GM23338 (cell line): ENCODE measurements around the gene ANGPTL7. TPM values are rescaled to one million over a fixed set of nuclear protein-coding genes. Genes with fewer than 3 reads are reported as not detected.

Experiments
- ATAC-seq: fragments of 200-7000 bp; cut with Tn5 transposase; 3 replicates; pipeline ENCODE4 v1.9.1; 2020
- DNase-seq: peaks from one replicate; pipeline ENCODE4 v3.0.0-alpha.2; 2015; ENCODE audit warnings: low spot score
- H2AFZ ChIP-seq: fragments of 200-600 bp; sonication (generic); 2 replicates; pipeline ENCODE4 v1.8.0; 2016; ENCODE audit warnings: antibody characterized with exemption, mild to moderate bottlenecking, moderate library complexity
- H3F3A ChIP-seq: fragments of 200-600 bp; sonication (generic); replicated peaks from 2 replicates; pipeline ENCODE4 v1.8.0; 2017; ENCODE audit warnings: antibody characterized with exemption, mixed run types, low read depth
- H3K27ac ChIP-seq: fragments of 200-600 bp; sonication (generic); 2 replicates; pipeline ENCODE4 v1.6.1; 2016; ENCODE audit warnings: low read depth
- H3K27me3 ChIP-seq: fragments of 200-600 bp; sonication (generic); 2 replicates; pipeline ENCODE4 v1.8.0; 2016; ENCODE audit warnings: mild to moderate bottlenecking, mixed run types, moderate library complexity; ENCODE audit not compliant: insufficient read depth
- H3K36me3 ChIP-seq: fragments of 200-600 bp; sonication (generic); 2 replicates; pipeline ENCODE4 v1.8.0; 2016; ENCODE audit warnings: mild to moderate bottlenecking; ENCODE audit not compliant: insufficient read depth
- H3K4me1 ChIP-seq: fragments of 200-600 bp; sonication (generic); 2 replicates; pipeline ENCODE4 v1.8.0; 2016; ENCODE audit warnings: mild to moderate bottlenecking, moderate library complexity; ENCODE audit not compliant: insufficient read depth
- H3K4me2 ChIP-seq: fragments of 200-600 bp; sonication (generic); 2 replicates; pipeline ENCODE4 v1.7.1; 2017; ENCODE audit warnings: mixed run types
- H3K4me3 ChIP-seq: fragments of 200-600 bp; sonication (generic); 2 replicates; pipeline ENCODE4 v1.6.1; 2016; ENCODE audit warnings: mixed run types
- H3K79me2 ChIP-seq: fragments of 200-600 bp; sonication (generic); replicated peaks from 2 replicates; pipeline ENCODE4 v1.8.0; 2017; ENCODE audit warnings: mild to moderate bottlenecking; ENCODE audit not compliant: insufficient read depth
- H3K9me2 ChIP-seq: fragments of 200-600 bp; sonication (generic); 2 replicates; pipeline ENCODE4 v1.8.0; 2017; ENCODE audit not compliant: insufficient read depth
- H4K20me1 ChIP-seq: fragments of 200-600 bp; sonication (generic); replicated peaks from 2 replicates; pipeline ENCODE4 v1.8.0; 2017; ENCODE audit warnings: mild to moderate bottlenecking; ENCODE audit not compliant: insufficient read depth
- H3K27ac Mint-ChIP-seq: 2 replicates; pipeline ENCODE4 v1.8.0; 2020; ENCODE audit warnings: inconsistent platforms, mild to moderate bottlenecking, moderate library complexity, mixed read lengths
- H3K27me3 Mint-ChIP-seq: 3 replicates; pipeline ENCODE4 v1.8.0; 2022; ENCODE audit warnings: low read depth, mild to moderate bottlenecking, moderate library complexity, mixed read lengths, inconsistent platforms; ENCODE audit not compliant: insufficient read depth, poor library complexity
- H3K36me3 Mint-ChIP-seq: 3 replicates; pipeline ENCODE4 v1.8.0; 2021; ENCODE audit warnings: low read depth, mild to moderate bottlenecking, inconsistent platforms, moderate library complexity, mixed read lengths
- H3K4me1 Mint-ChIP-seq: 3 replicates; pipeline ENCODE4 v1.8.0; 2020; ENCODE audit warnings: mild to moderate bottlenecking, inconsistent platforms, mixed read lengths
- H3K4me3 Mint-ChIP-seq: 3 replicates; pipeline ENCODE4 v1.8.0; 2021; ENCODE audit warnings: moderate library complexity, mild to moderate bottlenecking, inconsistent platforms, mixed read lengths
- H3K9me3 Mint-ChIP-seq: 3 replicates; pipeline ENCODE4 v1.8.0; 2020; ENCODE audit warnings: moderate library complexity, mild to moderate bottlenecking, inconsistent platforms, mixed read lengths
- CREB1 ChIP-seq: fragments of 250-450 bp; sonication (Bioruptor Pico); IDR thresholded peaks from 2 replicates; pipeline ENCODE4 v1.5.0; 2020; ENCODE audit warnings: low read depth, mild to moderate bottlenecking, moderate library complexity
- EZH2 ChIP-seq: fragments of 200-600 bp; sonication (generic); IDR thresholded peaks from one replicate; pipeline ENCODE4 v1.8.0; 2017; ENCODE audit warnings: antibody characterized with exemption, mild to moderate bottlenecking, low read depth; ENCODE audit not compliant: unreplicated experiment
- EZH2phosphoT487 ChIP-seq: fragments of 200-600 bp; sonication (generic); IDR thresholded peaks from one replicate; pipeline ENCODE4 v1.8.1; 2018; ENCODE audit warnings: antibody characterized with exemption; ENCODE audit not compliant: unreplicated experiment
- JUNB ChIP-seq: IDR thresholded peaks from one replicate; pipeline ENCODE4 v1.6.1; 2016; ENCODE audit warnings: antibody characterized with exemption; ENCODE audit not compliant: unreplicated experiment
- NANOG ChIP-seq: IDR thresholded peaks from 2 replicates; pipeline ENCODE4 v1.6.1; 2016; ENCODE audit warnings: antibody characterized with exemption, borderline replicate concordance
- POLR2AphosphoS5 ChIP-seq: IDR thresholded peaks from 2 replicates; pipeline ENCODE4 v1.6.1; 2016; ENCODE audit warnings: antibody characterized with exemption, low read depth
- STAT1 ChIP-seq: IDR thresholded peaks from one replicate; pipeline ENCODE4 v1.6.1; 2016; ENCODE audit warnings: antibody characterized with exemption; ENCODE audit not compliant: unreplicated experiment
- ZNF114 ChIP-seq: fragments of 250-450 bp; sonication (Bioruptor Pico); IDR thresholded peaks from 2 replicates; pipeline ENCODE4 v1.5.0; 2020; ENCODE audit warnings: mild to moderate bottlenecking, moderate library complexity
- ZNF331 ChIP-seq: fragments of 250-450 bp; sonication (Bioruptor Pico); IDR thresholded peaks from 2 replicates; pipeline ENCODE4 v1.5.0; 2020; ENCODE audit warnings: low read depth, mild to moderate bottlenecking, moderate library complexity
- polyA plus RNA-seq: library from polyadenylated mRNA; unstranded; fragments of >200 nt; fragmentation: Nextera tagmentation; extraction: Ambion mirVana; gene quantifications from 2 replicates; pipeline ENCODE4 v1.2.1, GENCODE V29; 2016
- total RNA-seq: library from RNA; depleted of rRNA; stranded (reverse); fragments of >200 nt; shearing (Covaris generic); gene quantifications from 2 replicates; pipeline ENCODE4 v1.2.3, GENCODE V29; 2014
- TF ChIP-seq, protein P1 (sequence below), 2 experiments: fragments of 200-600 bp in 1 of 2; sonication (generic) in 1 of 2; conservative IDR thresholded peaks; 2 replicates each; pipeline versions ENCODE4 v1.5.1 to v1.6.1; 2016 to 2017; ENCODE audit warnings: antibody characterized with exemption in 2 of 2, low read depth in 2 of 2, mild to moderate bottlenecking in 2 of 2, moderate library complexity in 1 of 2
- TF ChIP-seq, protein P2 (sequence below): IDR thresholded peaks from one replicate; pipeline ENCODE4 v1.6.1; 2018; ENCODE audit warnings: antibody characterized with exemption; ENCODE audit not compliant: unreplicated experiment
- TF ChIP-seq, protein P3 (sequence below): IDR thresholded peaks from 2 replicates; pipeline ENCODE4 v1.6.1; 2016; ENCODE audit warnings: antibody characterized with exemption

ANGPTL7 gene
- total and polyA plus RNA-seq, 2 experiments from 2014 or later, result 0.13 TPM; not detected in 1

DNA sequence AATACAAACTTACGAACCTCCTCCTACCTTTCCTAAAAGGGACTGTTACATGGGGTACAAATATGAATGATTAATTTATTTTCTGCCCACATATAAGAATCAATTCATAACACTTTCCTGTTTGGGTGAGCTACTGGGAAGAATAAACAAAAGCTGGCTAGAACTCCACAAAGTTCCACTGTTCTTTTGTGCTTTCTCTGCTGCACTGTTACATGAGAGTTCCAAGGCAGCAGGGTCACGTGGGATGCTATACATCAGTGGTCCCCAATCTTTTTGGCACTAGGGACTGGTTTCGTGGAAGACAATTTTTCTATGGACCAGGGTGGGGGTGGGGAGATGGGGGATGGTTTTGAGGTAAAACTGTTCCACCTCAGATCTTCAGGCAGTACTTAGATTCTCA, 2.2 kb upstream of the ANGPTL7 start:
- H3K9me2 ChIP-seq, result no peaks in the 10 kb centered on the region
- H3K4me2 ChIP-seq, result no peak overlapping the region
- H3K79me2 ChIP-seq, result no peaks in the 10 kb centered on the region
- Mint-ChIP-seq H3K9me3 (no peaks in the 10 kb centered on the region), H3K4me1 (peaks cover 4% of the 10 kb centered on the region; the same call in 1 of the 3 replicates), H3K27ac (no peak overlapping the region), H3K4me3 (no peak overlapping the region), H3K27me3 (no peaks in the 10 kb centered on the region), H3K36me3 (peaks cover 20% of the 10 kb centered on the region)
- H3K4me1 ChIP-seq, result no peaks in the 10 kb centered on the region
- ATAC-seq (no peak), DNase-seq (no peak)
- H3F3A ChIP-seq, result no peaks in the 10 kb centered on the region
- H3K27me3 ChIP-seq, result no peaks in the 10 kb centered on the region
- TF ChIP-seq NANOG (no peak), POLR2AphosphoS5 (no peak), JUNB (no peak), ZNF331 (CRISPR knock-in tag) (no peak), EZH2phosphoT487 (no peak), CREB1 (CRISPR knock-in tag) (no peak), EZH2 (no peak), ZNF114 (CRISPR knock-in tag) (no peak)
- TF ChIP-seq, protein P1, sequence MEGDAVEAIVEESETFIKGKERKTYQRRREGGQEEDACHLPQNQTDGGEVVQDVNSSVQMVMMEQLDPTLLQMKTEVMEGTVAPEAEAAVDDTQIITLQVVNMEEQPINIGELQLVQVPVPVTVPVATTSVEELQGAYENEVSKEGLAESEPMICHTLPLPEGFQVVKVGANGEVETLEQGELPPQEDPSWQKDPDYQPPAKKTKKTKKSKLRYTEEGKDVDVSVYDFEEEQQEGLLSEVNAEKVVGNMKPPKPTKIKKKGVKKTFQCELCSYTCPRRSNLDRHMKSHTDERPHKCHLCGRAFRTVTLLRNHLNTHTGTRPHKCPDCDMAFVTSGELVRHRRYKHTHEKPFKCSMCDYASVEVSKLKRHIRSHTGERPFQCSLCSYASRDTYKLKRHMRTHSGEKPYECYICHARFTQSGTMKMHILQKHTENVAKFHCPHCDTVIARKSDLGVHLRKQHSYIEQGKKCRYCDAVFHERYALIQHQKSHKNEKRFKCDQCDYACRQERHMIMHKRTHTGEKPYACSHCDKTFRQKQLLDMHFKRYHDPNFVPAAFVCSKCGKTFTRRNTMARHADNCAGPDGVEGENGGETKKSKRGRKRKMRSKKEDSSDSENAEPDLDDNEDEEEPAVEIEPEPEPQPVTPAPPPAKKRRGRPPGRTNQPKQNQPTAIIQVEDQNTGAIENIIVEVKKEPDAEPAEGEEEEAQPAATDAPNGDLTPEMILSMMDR (conservative IDR thresholded peaks at IDR 0.05; ENCODE audit: low read depth in 2 of 2), result no peak
- H3K27ac ChIP-seq, result no peak overlapping the region
- peaks cover 7% of the 10 kb centered on the region for H3K36me3 ChIP-seq
- H4K20me1 ChIP-seq, result peaks cover 7% of the 10 kb centered on the region
- no peak overlapping the region for H3K4me3 ChIP-seq
- no peak overlapping the region for H2AFZ ChIP-seq

DNA sequence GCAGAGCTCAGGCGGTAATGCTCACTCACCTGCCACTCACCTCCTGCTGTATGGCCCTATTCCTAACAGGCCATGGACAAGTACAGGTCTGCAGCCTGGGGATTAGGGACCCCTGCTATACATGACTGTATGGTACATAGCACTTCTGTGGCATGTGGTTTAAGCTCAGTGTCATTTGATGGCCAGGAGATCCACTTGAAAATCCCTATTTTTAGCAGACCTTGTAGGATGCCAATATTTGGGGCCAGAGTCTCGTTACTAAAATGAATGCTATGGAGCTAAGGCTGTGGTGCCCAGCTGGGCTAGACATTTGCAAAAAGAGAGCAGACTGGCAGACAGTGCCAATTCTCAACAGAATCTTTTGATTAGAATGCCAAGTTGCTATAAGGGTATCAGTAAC, 1.7 kb upstream of the ANGPTL7 start:
- H3K4me2 ChIP-seq, result no peak overlapping the region
- H2AFZ ChIP-seq, result no peak overlapping the region
- Mint-ChIP-seq H3K4me1 (peaks cover 4% of the 10 kb centered on the region; the same call in 1 of the 3 replicates), H3K36me3 (peaks cover 23% of the 10 kb centered on the region), H3K9me3 (no peaks in the 10 kb centered on the region), H3K27ac (no peak overlapping the region), H3K27me3 (no peaks in the 10 kb centered on the region), H3K4me3 (no peak overlapping the region)
- no peaks in the 10 kb centered on the region for H3K4me1 ChIP-seq
- peaks cover 7% of the 10 kb centered on the region for H4K20me1 ChIP-seq
- no peaks in the 10 kb centered on the region for H3K27me3 ChIP-seq
- H3K27ac ChIP-seq, result no peak overlapping the region
- no peaks in the 10 kb centered on the region for H3K79me2 ChIP-seq
- TF ChIP-seq STAT1 (no peak), NANOG (no peak), CREB1 (CRISPR knock-in tag) (no peak), EZH2 (no peak)
- TF ChIP-seq, protein P2, sequence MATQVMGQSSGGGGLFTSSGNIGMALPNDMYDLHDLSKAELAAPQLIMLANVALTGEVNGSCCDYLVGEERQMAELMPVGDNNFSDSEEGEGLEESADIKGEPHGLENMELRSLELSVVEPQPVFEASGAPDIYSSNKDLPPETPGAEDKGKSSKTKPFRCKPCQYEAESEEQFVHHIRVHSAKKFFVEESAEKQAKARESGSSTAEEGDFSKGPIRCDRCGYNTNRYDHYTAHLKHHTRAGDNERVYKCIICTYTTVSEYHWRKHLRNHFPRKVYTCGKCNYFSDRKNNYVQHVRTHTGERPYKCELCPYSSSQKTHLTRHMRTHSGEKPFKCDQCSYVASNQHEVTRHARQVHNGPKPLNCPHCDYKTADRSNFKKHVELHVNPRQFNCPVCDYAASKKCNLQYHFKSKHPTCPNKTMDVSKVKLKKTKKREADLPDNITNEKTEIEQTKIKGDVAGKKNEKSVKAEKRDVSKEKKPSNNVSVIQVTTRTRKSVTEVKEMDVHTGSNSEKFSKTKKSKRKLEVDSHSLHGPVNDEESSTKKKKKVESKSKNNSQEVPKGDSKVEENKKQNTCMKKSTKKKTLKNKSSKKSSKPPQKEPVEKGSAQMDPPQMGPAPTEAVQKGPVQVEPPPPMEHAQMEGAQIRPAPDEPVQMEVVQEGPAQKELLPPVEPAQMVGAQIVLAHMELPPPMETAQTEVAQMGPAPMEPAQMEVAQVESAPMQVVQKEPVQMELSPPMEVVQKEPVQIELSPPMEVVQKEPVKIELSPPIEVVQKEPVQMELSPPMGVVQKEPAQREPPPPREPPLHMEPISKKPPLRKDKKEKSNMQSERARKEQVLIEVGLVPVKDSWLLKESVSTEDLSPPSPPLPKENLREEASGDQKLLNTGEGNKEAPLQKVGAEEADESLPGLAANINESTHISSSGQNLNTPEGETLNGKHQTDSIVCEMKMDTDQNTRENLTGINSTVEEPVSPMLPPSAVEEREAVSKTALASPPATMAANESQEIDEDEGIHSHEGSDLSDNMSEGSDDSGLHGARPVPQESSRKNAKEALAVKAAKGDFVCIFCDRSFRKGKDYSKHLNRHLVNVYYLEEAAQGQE, result no peak
- TF ChIP-seq, protein P3, sequence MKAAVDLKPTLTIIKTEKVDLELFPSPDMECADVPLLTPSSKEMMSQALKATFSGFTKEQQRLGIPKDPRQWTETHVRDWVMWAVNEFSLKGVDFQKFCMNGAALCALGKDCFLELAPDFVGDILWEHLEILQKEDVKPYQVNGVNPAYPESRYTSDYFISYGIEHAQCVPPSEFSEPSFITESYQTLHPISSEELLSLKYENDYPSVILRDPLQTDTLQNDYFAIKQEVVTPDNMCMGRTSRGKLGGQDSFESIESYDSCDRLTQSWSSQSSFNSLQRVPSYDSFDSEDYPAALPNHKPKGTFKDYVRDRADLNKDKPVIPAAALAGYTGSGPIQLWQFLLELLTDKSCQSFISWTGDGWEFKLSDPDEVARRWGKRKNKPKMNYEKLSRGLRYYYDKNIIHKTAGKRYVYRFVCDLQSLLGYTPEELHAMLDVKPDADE, result no peak
- no peak overlapping the region for H3K4me3 ChIP-seq
- no peak for DNase-seq
- ATAC-seq, result no peak
- H3F3A ChIP-seq, result no peaks in the 10 kb centered on the region
- no peaks in the 10 kb centered on the region for H3K9me2 ChIP-seq
- H3K36me3 ChIP-seq, result peaks cover 7% of the 10 kb centered on the region
